CD14-positive monocyte (primary cell): ENCODE results near the gene NSF. TPM values are rescaled to one million over a fixed set of nuclear protein-coding genes. Genes with fewer than 3 reads are reported as not detected.

Experiments used
- DNase-seq, 3 donors: peaks; one replicate each; pipeline ENCODE4 v3.0.0-alpha.2; 2011 to 2022
- H2AFZ ChIP-seq: 2 replicates; pipeline ENCODE4 v1.6.0; 2012; ENCODE audit warnings: mild to moderate bottlenecking, low read depth, low read length, inconsistent platforms; ENCODE audit not compliant: insufficient read depth, poor library complexity, severe bottlenecking
- H3K27ac ChIP-seq, 2 donors: 1 replicate in 1 of 2; 2 replicates in 1 of 2; pipeline ENCODE4 v1.5.1; 2012 to 2013; ENCODE audit warnings: low read length in 2 of 2, control low read depth in 1 of 2, inconsistent platforms in 1 of 2, low read depth in 1 of 2, mild to moderate bottlenecking in 1 of 2
- H3K27me3 ChIP-seq, 2 donors: one replicate each; pipeline versions ENCODE4 v1.6.0 to v1.6.1; 2011 to 2013; ENCODE audit warnings: low read length in 2 of 2; ENCODE audit not compliant: control insufficient read depth in 2 of 2, insufficient read depth in 2 of 2
- H3K36me3 ChIP-seq, 2 donors: replicated peaks in 1 of 2; 1 replicate in 1 of 2; 2 replicates in 1 of 2; pipeline versions ENCODE4 v1.5.1 to v1.6.1; 2012 to 2013; ENCODE audit warnings: low read length in 2 of 2, control low read depth in 1 of 2, inconsistent platforms in 1 of 2, mild to moderate bottlenecking in 1 of 2; ENCODE audit not compliant: insufficient read depth in 2 of 2, control insufficient read depth in 1 of 2
- H3K4me1 ChIP-seq, 2 donors: 1 replicate in 1 of 2; 2 replicates in 1 of 2; pipeline versions ENCODE4 v1.5.1 to v1.6.1; 2012 to 2013; ENCODE audit warnings: low read length in 2 of 2, control low read depth in 1 of 2, inconsistent platforms in 1 of 2, mild to moderate bottlenecking in 1 of 2, moderate library complexity in 1 of 2; ENCODE audit not compliant: insufficient read depth in 2 of 2, control insufficient read depth in 1 of 2
- H3K4me2 ChIP-seq: replicated peaks from 2 replicates; pipeline ENCODE3; 2012; ENCODE audit warnings: low read length, moderate library complexity, mild to moderate bottlenecking; ENCODE audit not compliant: poor library complexity, severe bottlenecking; ENCODE audit errors: extremely low read depth
- H3K4me3 ChIP-seq, 3 experiments: fragments of 200-600 bp in 1 of 3; sonication (generic) in 1 of 3; replicated peaks in 1 of 3; 1 replicate in 2 of 3; 2 replicates in 1 of 3; pipeline ENCODE4 v1.5.1; 2011 to 2013; ENCODE audit warnings: low read length in 3 of 3, mild to moderate bottlenecking in 3 of 3, control low read depth in 2 of 3, low read depth in 2 of 3, inconsistent platforms in 1 of 3, moderate library complexity in 1 of 3
- H3K79me2 ChIP-seq: 2 replicates; pipeline ENCODE4 v1.6.0; 2012; ENCODE audit warnings: mild to moderate bottlenecking, control low read depth, inconsistent platforms, low read length, moderate library complexity; ENCODE audit not compliant: insufficient read depth
- H3K9ac ChIP-seq: 2 replicates; pipeline ENCODE4 v1.6.0; 2017; ENCODE audit warnings: low read length, mild to moderate bottlenecking; ENCODE audit not compliant: insufficient read depth, poor library complexity, severe bottlenecking
- H3K9me3 ChIP-seq, 2 donors: replicated peaks in 1 of 2; 1 replicate in 1 of 2; 2 replicates in 1 of 2; pipeline versions ENCODE4 v1.5.1 to v1.6.1; 2012 to 2013; ENCODE audit warnings: low read length in 2 of 2, control low read depth in 1 of 2; ENCODE audit not compliant: control insufficient read depth in 1 of 2, insufficient read depth in 1 of 2
- H4K20me1 ChIP-seq: 2 replicates; pipeline ENCODE4 v1.6.0; 2012; ENCODE audit warnings: mild to moderate bottlenecking, low read length, control low read depth, moderate library complexity; ENCODE audit not compliant: insufficient read depth
- H3K27ac Mint-ChIP-seq, 7 donors: one replicate each; pipeline ENCODE4 v1.8.0; 2020; ENCODE audit warnings: mild to moderate bottlenecking in 7 of 7, mixed read lengths in 7 of 7, moderate library complexity in 6 of 7, inconsistent platforms in 2 of 7
- H3K27me3 Mint-ChIP-seq, 3 donors: one replicate each; pipeline ENCODE4 v1.8.0; 2021 to 2022; ENCODE audit warnings: low read depth in 3 of 3, mild to moderate bottlenecking in 3 of 3, mixed read lengths in 3 of 3, moderate library complexity in 3 of 3, inconsistent platforms in 1 of 3
- H3K36me3 Mint-ChIP-seq, 2 donors: one replicate each; pipeline ENCODE4 v1.8.0; 2020; ENCODE audit warnings: mixed read lengths in 2 of 2, inconsistent platforms in 1 of 2, mild to moderate bottlenecking in 1 of 2
- H3K4me1 Mint-ChIP-seq: one replicate; pipeline ENCODE4 v1.8.0; 2020; ENCODE audit warnings: mild to moderate bottlenecking, mixed read lengths
- H3K4me3 Mint-ChIP-seq, 2 donors: one replicate each; pipeline ENCODE4 v1.8.0; 2020; ENCODE audit warnings: mild to moderate bottlenecking in 2 of 2, mixed read lengths in 2 of 2, moderate library complexity in 1 of 2
- H3K9me3 Mint-ChIP-seq, 7 donors: one replicate each; pipeline ENCODE4 v1.8.0; 2020 to 2022; ENCODE audit warnings: mixed read lengths in 7 of 7, mild to moderate bottlenecking in 6 of 7, moderate library complexity in 6 of 7, inconsistent platforms in 2 of 7
- WGBS: methylation state at CpG from one replicate; pipeline ENCODE4 v1.1.5; 2013; ENCODE audit warnings: missing lambda C conversion rate; ENCODE audit not compliant: insufficient coverage; 5-methylcytosine and 5-hydroxymethylcytosine counted together
- intact Hi-C, 2 donors: fragments of 100-400 bp; cut with micrococcal nuclease; formaldehyde crosslinking; loops; one replicate each; pipeline versions ENCODE4 v1.15.0 to v1.15.1; 2023
- polyA plus RNA-seq, 3 donors: library from polyadenylated mRNA; depleted of rRNA in 1 of 3; unstranded in 2 of 3; stranded (reverse) in 1 of 3; fragments of 300-500 nt in 2 of 3; fragments of >200 nt in 1 of 3; fragmentation: Illumina TruSeq in 2 of 3; gene quantifications; 1 replicate in 2 of 3; 2 replicates in 1 of 3; pipeline ENCODE4 v1.2.3, GENCODE V29; 2012 to 2021
- TF ChIP-seq, protein P1 (sequence below): fragments of 200-600 bp; IDR thresholded peaks from one replicate; pipeline ENCODE4 v1.8.0; 2022; ENCODE audit warnings: antibody characterized with exemption, mild to moderate bottlenecking

The NSF gene
- polyA plus RNA-seq, 3 donors: 22.5 to 63.2 (median 58.0) TPM

GRCh38 chr17:46758614-46759013, 168.1 kb downstream of the NSF start:
- intact Hi-C loops: no loop called here
- H3K27me3 ChIP-seq: no peaks in the 10 kb centered on the region
- no peak overlapping the region for H3K4me2 ChIP-seq
- Mint-ChIP-seq H3K36me3 (peaks cover 54 to 72% of the 10 kb centered on the region in 2 donors), H3K27me3 (peaks cover 0 to 1% (median 1%) of the 10 kb centered on the region in 3 donors), H3K27ac (no peak overlapping the region), H3K4me1 (no peaks in the 10 kb centered on the region), H3K9me3 (no peaks in the 10 kb centered on the region), H3K4me3 (no peak overlapping the region)
- H3K4me1 ChIP-seq: no peaks in the 10 kb centered on the region
- H3K27ac ChIP-seq: no peak overlapping the region
- TF ChIP-seq, protein P1, sequence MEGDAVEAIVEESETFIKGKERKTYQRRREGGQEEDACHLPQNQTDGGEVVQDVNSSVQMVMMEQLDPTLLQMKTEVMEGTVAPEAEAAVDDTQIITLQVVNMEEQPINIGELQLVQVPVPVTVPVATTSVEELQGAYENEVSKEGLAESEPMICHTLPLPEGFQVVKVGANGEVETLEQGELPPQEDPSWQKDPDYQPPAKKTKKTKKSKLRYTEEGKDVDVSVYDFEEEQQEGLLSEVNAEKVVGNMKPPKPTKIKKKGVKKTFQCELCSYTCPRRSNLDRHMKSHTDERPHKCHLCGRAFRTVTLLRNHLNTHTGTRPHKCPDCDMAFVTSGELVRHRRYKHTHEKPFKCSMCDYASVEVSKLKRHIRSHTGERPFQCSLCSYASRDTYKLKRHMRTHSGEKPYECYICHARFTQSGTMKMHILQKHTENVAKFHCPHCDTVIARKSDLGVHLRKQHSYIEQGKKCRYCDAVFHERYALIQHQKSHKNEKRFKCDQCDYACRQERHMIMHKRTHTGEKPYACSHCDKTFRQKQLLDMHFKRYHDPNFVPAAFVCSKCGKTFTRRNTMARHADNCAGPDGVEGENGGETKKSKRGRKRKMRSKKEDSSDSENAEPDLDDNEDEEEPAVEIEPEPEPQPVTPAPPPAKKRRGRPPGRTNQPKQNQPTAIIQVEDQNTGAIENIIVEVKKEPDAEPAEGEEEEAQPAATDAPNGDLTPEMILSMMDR: no peak
- H2AFZ ChIP-seq: no peak overlapping the region
- DNase-seq: no peak
- no peaks in the 10 kb centered on the region for H3K79me2 ChIP-seq
- peaks cover 49 to 64% of the 10 kb centered on the region in 2 donors for H3K36me3 ChIP-seq
- H3K9me3 ChIP-seq: no peaks in the 10 kb centered on the region
- no peaks in the 10 kb centered on the region for H4K20me1 ChIP-seq
- H3K4me3 ChIP-seq: no peak overlapping the region
- WGBS: 86% methylated on average over 3 of the region's 5 CpGs
- H3K9ac ChIP-seq: no peak overlapping the region

DNA sequence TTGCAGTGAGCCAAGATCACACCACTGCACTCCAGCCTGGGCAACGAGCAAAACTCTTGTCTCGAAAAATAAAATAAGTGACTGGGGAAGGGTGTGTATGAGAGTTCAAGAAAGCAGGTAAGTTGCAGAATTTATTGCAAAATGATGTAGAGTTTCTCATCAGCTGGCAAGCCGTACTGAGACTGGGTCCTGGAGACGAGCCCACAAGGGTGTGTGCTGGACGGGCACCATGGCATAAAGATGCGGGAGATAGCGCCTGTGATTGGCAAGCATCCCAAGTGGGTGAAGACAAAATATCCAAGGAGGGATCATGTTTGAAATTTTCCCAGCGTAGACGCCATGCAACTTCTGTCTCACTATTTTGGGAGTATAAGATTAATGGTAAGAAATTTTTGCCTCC, 168.7 kb downstream of the NSF start:
- Histone ChIP-seq H3K79me2 (no peaks in the 10 kb centered on the region), H3K27ac (no peak overlapping the region), H3K9ac (no peak overlapping the region), H3K27me3 (no peaks in the 10 kb centered on the region), H4K20me1 (no peaks in the 10 kb centered on the region), H3K36me3 (peaks cover 44 to 59% of the 10 kb centered on the region in 2 donors), H3K4me2 (no peak overlapping the region), H3K9me3 (no peaks in the 10 kb centered on the region), H3K4me3 (no peak overlapping the region), H3K4me1 (no peaks in the 10 kb centered on the region), H2AFZ (no peak overlapping the region)
- peaks cover 0 to 1% (median 1%) of the 10 kb centered on the region in 3 donors for H3K27me3 Mint-ChIP-seq
- WGBS: 97% methylated on average over 9 of the region's 9 CpGs
- intact Hi-C loops: no loop called here
- peaks cover 49 to 67% of the 10 kb centered on the region in 2 donors for H3K36me3 Mint-ChIP-seq
- TF ChIP-seq, protein P1: no peak
- no peaks in the 10 kb centered on the region for H3K4me1 Mint-ChIP-seq
- no peak overlapping the region for H3K4me3 Mint-ChIP-seq
- H3K27ac Mint-ChIP-seq: no peak overlapping the region
- no peaks in the 10 kb centered on the region for H3K9me3 Mint-ChIP-seq
- DNase-seq: no peak
